ENCODE data around the gene HOXA11.

GRCh38 chr7:27186668-27187474 is 1.8 kb upstream of the HOXA11 start:
- TF ChIP-seq CTCF (IDR thresholded peaks at IDR 0.05; ENCODE audit: poor library complexity, severe bottlenecking) (no peak), POLR2AphosphoS5 (IDR thresholded peaks at IDR 0.05) (no peak), RAD21 (conservative IDR thresholded peaks at IDR 0.05) (no peak), EZH2 (IDR thresholded peaks at IDR 0.05; ENCODE audit: borderline replicate concordance, insufficient read depth, low read length, poor library complexity, severe bottlenecking) (no peak), EP300 (conservative IDR thresholded peaks at IDR 0.05; ENCODE audit: poor library complexity, severe bottlenecking) (no peak), MXI1 (conservative IDR thresholded peaks at IDR 0.05; ENCODE audit: poor library complexity, severe bottlenecking) (no peak), SMC3 (conservative IDR thresholded peaks at IDR 0.05; ENCODE audit: poor library complexity) (no peak), TAF1 (IDR thresholded peaks at IDR 0.05; ENCODE audit: low read depth) (no peak), REST (IDR thresholded peaks at IDR 0.05; ENCODE audit: borderline replicate concordance) (no peak)
